ENCODE results near the gene AUTS2.

AUTS2 gene

GRCh38 chr7:69817121-69817520 lies 218.8 kb downstream of the AUTS2 start:
- Histone ChIP-seq H3K4me1 (ENCODE audit: control insufficient read depth, insufficient read depth, low read length, poor library complexity, severe bottlenecking) (no peaks in the 10 kb centered on the region), H3K36me3 (ENCODE audit: control insufficient read depth, insufficient read depth, low read length) (no peaks in the 10 kb centered on the region), H3K27me3 (replicated peaks; ENCODE audit: control insufficient read depth, insufficient read depth, low read length, poor library complexity, severe bottlenecking) (no peaks in the 10 kb centered on the region), H3K9me3 (ENCODE audit: control insufficient read depth, low read length) (no peaks in the 10 kb centered on the region), H3K27ac (ENCODE audit: insufficient read depth, low read length, poor library complexity, severe bottlenecking) (no peak overlapping the region), H3K4me3 (ENCODE audit: insufficient read depth, low read depth, low read length, poor library complexity, severe bottlenecking) (no peak overlapping the region)
- no peak for DNase-seq

- Histone ChIP-seq H3K36me3 (ENCODE audit: control insufficient read depth, insufficient read depth, low read length) (no peaks in the 10 kb centered on the region), H3K4me3 (ENCODE audit: insufficient read depth, low read depth, low read length, poor library complexity, severe bottlenecking) (no peak overlapping the region), H3K27ac (ENCODE audit: insufficient read depth, low read length, poor library complexity, severe bottlenecking) (no peak overlapping the region), H3K27me3 (replicated peaks; ENCODE audit: control insufficient read depth, insufficient read depth, low read length, poor library complexity, severe bottlenecking) (no peaks in the 10 kb centered on the region), H3K9me3 (ENCODE audit: control insufficient read depth, low read length) (no peaks in the 10 kb centered on the region), H3K4me1 (ENCODE audit: control insufficient read depth, insufficient read depth, low read length, poor library complexity, severe bottlenecking) (no peaks in the 10 kb centered on the region)
- no peak for DNase-seq
These were observed 219.8 kb downstream of the AUTS2 start for GRCh38 chr7:69817841-69818635.

GRCh38 chr7:69818636-69819332 lies 220.5 kb downstream of the AUTS2 start:
- Histone ChIP-seq H3K27ac (ENCODE audit: insufficient read depth, low read length, poor library complexity, severe bottlenecking) (no peak overlapping the region), H3K4me1 (ENCODE audit: control insufficient read depth, insufficient read depth, low read length, poor library complexity, severe bottlenecking) (no peaks in the 10 kb centered on the region), H3K4me3 (ENCODE audit: insufficient read depth, low read depth, low read length, poor library complexity, severe bottlenecking) (no peak overlapping the region), H3K36me3 (ENCODE audit: control insufficient read depth, insufficient read depth, low read length) (no peaks in the 10 kb centered on the region), H3K27me3 (replicated peaks; ENCODE audit: control insufficient read depth, insufficient read depth, low read length, poor library complexity, severe bottlenecking) (no peaks in the 10 kb centered on the region), H3K9me3 (ENCODE audit: control insufficient read depth, low read length) (no peaks in the 10 kb centered on the region)
- DNase-seq: no peak

GRCh38 chr7:69819333-69819705 lies 221.0 kb downstream of the AUTS2 start:
- Histone ChIP-seq H3K36me3 (ENCODE audit: control insufficient read depth, insufficient read depth, low read length) (no peaks in the 10 kb centered on the region), H3K9me3 (ENCODE audit: control insufficient read depth, low read length) (no peaks in the 10 kb centered on the region), H3K4me3 (ENCODE audit: insufficient read depth, low read depth, low read length, poor library complexity, severe bottlenecking) (no peak overlapping the region), H3K27ac (ENCODE audit: insufficient read depth, low read length, poor library complexity, severe bottlenecking) (no peak overlapping the region), H3K4me1 (ENCODE audit: control insufficient read depth, insufficient read depth, low read length, poor library complexity, severe bottlenecking) (no peaks in the 10 kb centered on the region), H3K27me3 (replicated peaks; ENCODE audit: control insufficient read depth, insufficient read depth, low read length, poor library complexity, severe bottlenecking) (no peaks in the 10 kb centered on the region)
- no peak for DNase-seq

- Histone ChIP-seq H3K27me3 (replicated peaks; ENCODE audit: control insufficient read depth, insufficient read depth, low read length, poor library complexity, severe bottlenecking) (no peaks in the 10 kb centered on the region), H3K27ac (ENCODE audit: insufficient read depth, low read length, poor library complexity, severe bottlenecking) (no peak overlapping the region), H3K4me3 (ENCODE audit: insufficient read depth, low read depth, low read length, poor library complexity, severe bottlenecking) (no peak overlapping the region), H3K4me1 (ENCODE audit: control insufficient read depth, insufficient read depth, low read length, poor library complexity, severe bottlenecking) (no peaks in the 10 kb centered on the region), H3K9me3 (ENCODE audit: control insufficient read depth, low read length) (no peaks in the 10 kb centered on the region), H3K36me3 (ENCODE audit: control insufficient read depth, insufficient read depth, low read length) (no peaks in the 10 kb centered on the region)
- no peak for DNase-seq
These were observed 222.4 kb downstream of the AUTS2 start for GRCh38 chr7:69820479-69821192.

- no peaks in the 10 kb centered on the region for H3K27me3 ChIP-seq (replicated peaks; ENCODE audit: control insufficient read depth, insufficient read depth, low read length, poor library complexity, severe bottlenecking)
- H3K9me3 ChIP-seq (ENCODE audit: control insufficient read depth, low read length): no peaks in the 10 kb centered on the region
- H3K4me3 ChIP-seq (ENCODE audit: insufficient read depth, low read depth, low read length, poor library complexity, severe bottlenecking): no peak overlapping the region
- DNase-seq: no peak
- H3K36me3 ChIP-seq (ENCODE audit: control insufficient read depth, insufficient read depth, low read length): no peaks in the 10 kb centered on the region
- H3K4me1 ChIP-seq (ENCODE audit: control insufficient read depth, insufficient read depth, low read length, poor library complexity, severe bottlenecking): no peaks in the 10 kb centered on the region
- no peak overlapping the region for H3K27ac ChIP-seq (ENCODE audit: insufficient read depth, low read length, poor library complexity, severe bottlenecking)
These were observed 224.1 kb downstream of the AUTS2 start for GRCh38 chr7:69822386-69822785.

- Histone ChIP-seq H3K27ac (ENCODE audit: insufficient read depth, low read length, poor library complexity, severe bottlenecking) (no peak overlapping the region), H3K9me3 (ENCODE audit: control insufficient read depth, low read length) (no peaks in the 10 kb centered on the region), H3K27me3 (replicated peaks; ENCODE audit: control insufficient read depth, insufficient read depth, low read length, poor library complexity, severe bottlenecking) (no peaks in the 10 kb centered on the region), H3K4me3 (ENCODE audit: insufficient read depth, low read depth, low read length, poor library complexity, severe bottlenecking) (no peak overlapping the region), H3K36me3 (ENCODE audit: control insufficient read depth, insufficient read depth, low read length) (no peaks in the 10 kb centered on the region), H3K4me1 (ENCODE audit: control insufficient read depth, insufficient read depth, low read length, poor library complexity, severe bottlenecking) (no peaks in the 10 kb centered on the region)
- no peak for DNase-seq
These were observed 225.0 kb downstream of the AUTS2 start for GRCh38 chr7:69823151-69823744.

GRCh38 chr7:69825113-69825972 lies 227.1 kb downstream of the AUTS2 start:
- no peak for DNase-seq
- Histone ChIP-seq H3K27ac (ENCODE audit: insufficient read depth, low read length, poor library complexity, severe bottlenecking) (no peak overlapping the region), H3K4me3 (ENCODE audit: insufficient read depth, low read depth, low read length, poor library complexity, severe bottlenecking) (no peak overlapping the region), H3K4me1 (ENCODE audit: control insufficient read depth, insufficient read depth, low read length, poor library complexity, severe bottlenecking) (no peaks in the 10 kb centered on the region), H3K9me3 (ENCODE audit: control insufficient read depth, low read length) (no peaks in the 10 kb centered on the region), H3K27me3 (replicated peaks; ENCODE audit: control insufficient read depth, insufficient read depth, low read length, poor library complexity, severe bottlenecking) (no peaks in the 10 kb centered on the region), H3K36me3 (ENCODE audit: control insufficient read depth, insufficient read depth, low read length) (no peaks in the 10 kb centered on the region)

GRCh38 chr7:69826283-69826682 lies 228.0 kb downstream of the AUTS2 start:
- H3K27me3 ChIP-seq (replicated peaks; ENCODE audit: control insufficient read depth, insufficient read depth, low read length, poor library complexity, severe bottlenecking): no peaks in the 10 kb centered on the region
- no peak overlapping the region for H3K27ac ChIP-seq (ENCODE audit: insufficient read depth, low read length, poor library complexity, severe bottlenecking)
- no peak overlapping the region for H3K4me3 ChIP-seq (ENCODE audit: insufficient read depth, low read depth, low read length, poor library complexity, severe bottlenecking)
- no peaks in the 10 kb centered on the region for H3K4me1 ChIP-seq (ENCODE audit: control insufficient read depth, insufficient read depth, low read length, poor library complexity, severe bottlenecking)
- H3K9me3 ChIP-seq (ENCODE audit: control insufficient read depth, low read length): no peaks in the 10 kb centered on the region
- no peaks in the 10 kb centered on the region for H3K36me3 ChIP-seq (ENCODE audit: control insufficient read depth, insufficient read depth, low read length)
- DNase-seq: no peak
